Activated T-cell treated with anti-CD3 and anti-CD28 coated beads, Interleukin-2, amount 50 U/mL, for 1 hour (primary cell): ENCODE data around the gene TTLL12.

Source experiments
- DNase-seq: peaks from one replicate; pipeline ENCODE4 v3.0.0-alpha.2; 2020

Gene TTLL12

DNA sequence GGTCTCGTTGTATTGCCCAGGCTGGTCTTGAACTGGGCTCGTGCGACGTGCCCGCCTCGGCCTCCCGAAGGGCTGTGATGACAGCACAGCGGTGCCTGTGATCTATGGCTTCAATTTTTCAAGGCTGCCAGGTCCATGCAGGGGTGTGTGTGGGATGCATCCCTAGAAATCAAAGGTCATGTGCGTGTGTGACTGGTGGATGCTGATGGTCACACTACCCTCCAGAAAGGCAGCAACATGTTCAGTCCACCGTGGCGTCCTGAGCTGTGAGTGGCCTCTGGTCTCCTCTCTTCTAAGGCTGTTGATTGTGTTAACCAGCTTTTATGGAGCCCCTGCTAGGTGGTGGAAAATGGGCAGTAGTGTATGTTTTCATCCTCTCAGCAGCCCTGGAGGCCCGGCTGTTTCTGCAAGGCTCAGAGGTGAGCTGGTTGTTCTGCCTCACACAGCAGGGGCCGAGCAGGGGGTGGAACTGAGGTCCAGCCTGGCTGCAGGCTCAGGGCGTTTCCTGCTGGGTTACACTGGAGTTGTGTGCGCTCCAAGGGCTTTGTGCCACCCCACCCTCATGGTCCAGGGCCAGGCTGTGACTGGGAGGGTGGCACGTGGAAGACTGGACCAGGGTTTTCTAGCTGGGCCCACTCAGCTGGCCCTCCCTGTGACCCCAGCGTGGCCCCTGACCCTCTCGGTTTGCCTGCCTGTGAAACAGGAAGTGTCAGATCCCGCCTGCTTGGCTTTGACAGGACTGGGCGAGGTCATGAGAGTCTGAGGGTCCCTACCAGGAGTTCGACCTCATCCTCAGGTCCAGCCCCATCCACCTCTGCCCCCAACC, 68.7 kb downstream of the TTLL12 start:
- no peak for DNase-seq

DNA sequence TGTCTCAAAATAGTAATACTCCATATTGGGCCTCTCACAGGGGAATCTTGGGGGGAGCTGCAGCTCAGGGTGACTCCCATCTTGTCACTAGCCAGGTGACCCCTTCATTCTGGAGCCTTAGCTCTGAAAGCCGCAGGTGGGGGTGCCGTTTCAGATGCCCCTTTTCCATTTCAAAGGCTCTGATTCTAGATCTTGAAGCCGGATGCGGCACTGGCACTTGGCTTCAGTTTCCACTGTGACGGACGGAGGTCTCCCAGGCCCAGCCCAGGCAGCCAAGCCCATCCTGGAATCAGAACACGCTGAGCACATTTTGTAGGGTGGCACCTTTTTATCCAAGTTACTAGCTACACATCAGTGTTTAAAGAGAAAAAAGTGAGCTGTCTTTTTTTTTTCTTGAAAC, 70.0 kb downstream of the TTLL12 start:
- no peak for DNase-seq
